SK-N-SH treated with all-trans-retinoic acid at 6 μM for 48 hours (cell line): ENCODE measurements around the gene TMEM106A.

Experiments used
- ATAC-seq: fragments of 200-7000 bp; cut with Tn5 transposase; 3 replicates; pipeline ENCODE4 v1.9.1; 2020; ENCODE audit warnings: mild to moderate bottlenecking, moderate library complexity
- BACH2 ChIP-seq: fragments of 250-450 bp; sonication (Bioruptor Pico); IDR thresholded peaks from 2 replicates; pipeline ENCODE4 v1.9.0; 2021; ENCODE audit warnings: mild to moderate bottlenecking, borderline replicate concordance
- CSDC2 ChIP-seq: fragments of 250-450 bp; sonication (Bioruptor Pico); IDR thresholded peaks from 2 replicates; pipeline ENCODE4 v1.5.0; 2020; ENCODE audit warnings: mild to moderate bottlenecking, moderate library complexity
- ESRRG ChIP-seq: fragments of 250-450 bp; sonication (Bioruptor Pico); IDR thresholded peaks from 2 replicates; pipeline ENCODE4 v1.6.1; 2021; ENCODE audit warnings: mild to moderate bottlenecking
- GLIS3 ChIP-seq: fragments of 250-450 bp; sonication (Bioruptor Pico); IDR thresholded peaks from 2 replicates; pipeline ENCODE4 v1.5.0; 2020; ENCODE audit warnings: mild to moderate bottlenecking, moderate library complexity
- ISL1 ChIP-seq: fragments of 250-450 bp; sonication (Bioruptor Pico); IDR thresholded peaks from 2 replicates; pipeline ENCODE4 v2.1.2; 2022; ENCODE audit warnings: mild to moderate bottlenecking, moderate library complexity
- OSR1 ChIP-seq: fragments of 250-450 bp; sonication (Bioruptor Pico); IDR thresholded peaks from 2 replicates; pipeline ENCODE4 v1.8.0; 2022; ENCODE audit warnings: moderate library complexity, mild to moderate bottlenecking, inconsistent platforms
- PATZ1 ChIP-seq: fragments of 250-450 bp; sonication (Bioruptor Pico); IDR thresholded peaks from 2 replicates; pipeline ENCODE4 v1.8.0; 2020; ENCODE audit warnings: mild to moderate bottlenecking, moderate library complexity, borderline replicate concordance
- PPARA ChIP-seq: fragments of 250-450 bp; sonication (Bioruptor Pico); IDR thresholded peaks from 2 replicates; pipeline ENCODE4 v1.5.0; 2020; ENCODE audit warnings: mild to moderate bottlenecking, borderline replicate concordance
- RARB ChIP-seq: fragments of 250-450 bp; sonication (Bioruptor Pico); IDR thresholded peaks from 2 replicates; pipeline ENCODE4 v1.8.0; 2021; ENCODE audit warnings: mild to moderate bottlenecking, moderate library complexity
- SNAI2 ChIP-seq: fragments of 250-450 bp; sonication (Bioruptor Pico); IDR thresholded peaks from 2 replicates; pipeline ENCODE4 v1.5.0; 2020; ENCODE audit warnings: mild to moderate bottlenecking, moderate library complexity
- TCF4 ChIP-seq: fragments of 250-450 bp; sonication (Bioruptor Pico); IDR thresholded peaks from 2 replicates; pipeline ENCODE4 v1.8.0; 2021; ENCODE audit warnings: mild to moderate bottlenecking, moderate library complexity, borderline replicate concordance
- TOX ChIP-seq: fragments of 250-450 bp; sonication (Bioruptor Pico); IDR thresholded peaks from 2 replicates; pipeline ENCODE4 v1.8.0; 2021; ENCODE audit warnings: mild to moderate bottlenecking, moderate library complexity, borderline replicate concordance
- ZFP3 ChIP-seq: fragments of 250-450 bp; sonication (Bioruptor Pico); IDR thresholded peaks from 2 replicates; pipeline ENCODE4 v1.5.0; 2020; ENCODE audit warnings: mild to moderate bottlenecking, moderate library complexity
- ZFP30 ChIP-seq: fragments of 450-650 bp; formaldehyde crosslinking; IDR thresholded peaks from 2 replicates; pipeline ENCODE4 v1.5.0; 2022; ENCODE audit warnings: mild to moderate bottlenecking, moderate library complexity
- ZNF565 ChIP-seq: fragments of 450-650 bp; formaldehyde crosslinking; conservative IDR thresholded peaks from 2 replicates; pipeline ENCODE4 v1.5.0; 2020; ENCODE audit warnings: low read depth, mild to moderate bottlenecking, moderate library complexity
- ZNF70 ChIP-seq: fragments of 450-650 bp; formaldehyde crosslinking; IDR thresholded peaks from 2 replicates; pipeline ENCODE4 v1.5.0; 2020; ENCODE audit warnings: mild to moderate bottlenecking, moderate library complexity
- ZNF8 ChIP-seq: fragments of 450-650 bp; formaldehyde crosslinking; IDR thresholded peaks from 2 replicates; pipeline ENCODE4 v1.5.0; 2020; ENCODE audit warnings: mild to moderate bottlenecking, moderate library complexity
- TF ChIP-seq, protein P1 (sequence below): fragments of 250-450 bp; sonication (Bioruptor Pico); IDR thresholded peaks from 2 replicates; pipeline ENCODE4 v1.5.1; 2020; ENCODE audit warnings: low read depth, mild to moderate bottlenecking, moderate library complexity
- TF ChIP-seq, protein P2 (sequence below): fragments of 250-450 bp; sonication (Bioruptor Pico); IDR thresholded peaks from 2 replicates; pipeline ENCODE4 v1.8.0; 2021; ENCODE audit warnings: low read depth, mild to moderate bottlenecking, moderate library complexity, borderline replicate concordance
- TF ChIP-seq, protein P3 (sequence below): fragments of 250-450 bp; sonication (Bioruptor Pico); IDR thresholded peaks from 2 replicates; pipeline ENCODE4 v1.5.1; 2021; ENCODE audit warnings: mild to moderate bottlenecking, moderate library complexity

Gene TMEM106A

GRCh38 chr17:43211123-43211479, 574 bp upstream of the TMEM106A start:
- ATAC-seq: no peak
- TF ChIP-seq TOX (no peak), TCF4 (CRISPR knock-in tag) (no peak), GLIS3 (no peak)

- TF ChIP-seq ZNF8 (CRISPR knock-in tag) (no peak), TCF4 (CRISPR knock-in tag) (no peak), ESRRG (CRISPR knock-in tag) (no peak), TOX (no peak), PATZ1 (no peak)
- ATAC-seq: no peak
Observed at GRCh38 chr17:43212641-43213490, 1.2 kb downstream of the TMEM106A start.

DNA sequence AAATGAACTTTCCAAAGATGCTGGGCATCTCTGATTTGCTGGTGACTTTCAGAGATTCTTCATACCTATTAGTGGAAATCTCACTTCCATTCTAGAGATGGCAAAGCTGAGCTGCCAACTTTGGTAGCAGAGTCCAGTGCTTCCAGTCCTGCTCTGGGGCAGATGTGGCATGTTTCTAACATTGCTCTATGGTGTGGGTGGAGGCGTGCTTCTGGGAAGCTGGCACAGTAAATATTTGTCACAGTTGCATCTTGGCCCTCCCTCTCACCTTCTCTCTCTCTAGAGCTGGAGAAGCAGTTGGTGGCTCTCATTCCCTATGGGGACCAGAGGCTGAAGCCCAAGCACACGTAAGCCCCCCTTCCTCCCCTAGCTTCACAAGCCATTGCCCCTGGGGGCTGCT, 1.9 kb downstream of the TMEM106A start:
- no peak for ATAC-seq
- no peak for TF ChIP-seq ZFP3
- TF ChIP-seq, protein P1, sequence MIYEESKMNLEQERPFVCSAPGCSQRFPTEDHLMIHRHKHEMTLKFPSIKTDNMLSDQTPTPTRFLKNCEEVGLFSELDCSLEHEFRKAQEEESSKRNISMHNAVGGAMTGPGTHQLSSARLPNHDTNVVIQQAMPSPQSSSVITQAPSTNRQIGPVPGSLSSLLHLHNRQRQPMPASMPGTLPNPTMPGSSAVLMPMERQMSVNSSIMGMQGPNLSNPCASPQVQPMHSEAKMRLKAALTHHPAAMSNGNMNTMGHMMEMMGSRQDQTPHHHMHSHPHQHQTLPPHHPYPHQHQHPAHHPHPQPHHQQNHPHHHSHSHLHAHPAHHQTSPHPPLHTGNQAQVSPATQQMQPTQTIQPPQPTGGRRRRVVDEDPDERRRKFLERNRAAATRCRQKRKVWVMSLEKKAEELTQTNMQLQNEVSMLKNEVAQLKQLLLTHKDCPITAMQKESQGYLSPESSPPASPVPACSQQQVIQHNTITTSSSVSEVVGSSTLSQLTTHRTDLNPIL (CRISPR knock-in tag): no peak
- no peak for TF ChIP-seq ISL1 (CRISPR knock-in tag)
- TF ChIP-seq GLIS3: no peak
- no peak for TF ChIP-seq ZNF8 (CRISPR knock-in tag)
- TF ChIP-seq TCF4 (CRISPR knock-in tag): no peak
- no peak for TF ChIP-seq ESRRG (CRISPR knock-in tag)
- no peak for TF ChIP-seq PPARA
- TF ChIP-seq TOX: no peak
- TF ChIP-seq PATZ1: no peak

- no peak for TF ChIP-seq BACH2 (CRISPR knock-in tag)
- TF ChIP-seq, protein P2, sequence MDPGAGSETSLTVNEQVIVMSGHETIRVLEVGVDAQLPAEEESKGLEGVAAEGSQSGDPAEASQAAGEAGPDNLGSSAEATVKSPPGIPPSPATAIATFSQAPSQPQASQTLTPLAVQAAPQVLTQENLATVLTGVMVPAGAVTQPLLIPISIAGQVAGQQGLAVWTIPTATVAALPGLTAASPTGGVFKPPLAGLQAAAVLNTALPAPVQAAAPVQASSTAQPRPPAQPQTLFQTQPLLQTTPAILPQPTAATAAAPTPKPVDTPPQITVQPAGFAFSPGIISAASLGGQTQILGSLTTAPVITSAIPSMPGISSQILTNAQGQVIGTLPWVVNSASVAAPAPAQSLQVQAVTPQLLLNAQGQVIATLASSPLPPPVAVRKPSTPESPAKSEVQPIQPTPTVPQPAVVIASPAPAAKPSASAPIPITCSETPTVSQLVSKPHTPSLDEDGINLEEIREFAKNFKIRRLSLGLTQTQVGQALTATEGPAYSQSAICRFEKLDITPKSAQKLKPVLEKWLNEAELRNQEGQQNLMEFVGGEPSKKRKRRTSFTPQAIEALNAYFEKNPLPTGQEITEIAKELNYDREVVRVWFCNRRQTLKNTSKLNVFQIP (CRISPR knock-in tag): no peak
- TF ChIP-seq ZFP30: no peak
- no peak for TF ChIP-seq TCF4 (CRISPR knock-in tag)
- TF ChIP-seq SNAI2: no peak
- no peak for TF ChIP-seq PATZ1
- no peak for TF ChIP-seq ZNF565 (CRISPR knock-in tag)
- TF ChIP-seq, protein P3, sequence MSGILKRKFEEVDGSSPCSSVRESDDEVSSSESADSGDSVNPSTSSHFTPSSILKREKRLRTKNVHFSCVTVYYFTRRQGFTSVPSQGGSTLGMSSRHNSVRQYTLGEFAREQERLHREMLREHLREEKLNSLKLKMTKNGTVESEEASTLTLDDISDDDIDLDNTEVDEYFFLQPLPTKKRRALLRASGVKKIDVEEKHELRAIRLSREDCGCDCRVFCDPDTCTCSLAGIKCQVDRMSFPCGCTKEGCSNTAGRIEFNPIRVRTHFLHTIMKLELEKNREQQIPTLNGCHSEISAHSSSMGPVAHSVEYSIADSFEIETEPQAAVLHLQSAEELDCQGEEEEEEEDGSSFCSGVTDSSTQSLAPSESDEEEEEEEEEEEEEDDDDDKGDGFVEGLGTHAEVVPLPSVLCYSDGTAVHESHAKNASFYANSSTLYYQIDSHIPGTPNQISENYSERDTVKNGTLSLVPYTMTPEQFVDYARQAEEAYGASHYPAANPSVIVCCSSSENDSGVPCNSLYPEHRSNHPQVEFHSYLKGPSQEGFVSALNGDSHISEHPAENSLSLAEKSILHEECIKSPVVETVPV: no peak
- TF ChIP-seq, protein P1 (CRISPR knock-in tag): no peak
- no peak for TF ChIP-seq ISL1 (CRISPR knock-in tag)
- no peak for TF ChIP-seq GLIS3
- no peak for TF ChIP-seq OSR1 (CRISPR knock-in tag)
- no peak for TF ChIP-seq CSDC2 (CRISPR knock-in tag)
- TF ChIP-seq ESRRG (CRISPR knock-in tag): no peak
- no peak for TF ChIP-seq ZNF70 (CRISPR knock-in tag)
- no peak for TF ChIP-seq ZFP3
- no peak for TF ChIP-seq ZNF8 (CRISPR knock-in tag)
- TF ChIP-seq RARB (CRISPR knock-in tag): no peak
- no peak for TF ChIP-seq PPARA
- TF ChIP-seq, all 23 proteins: peak for 0
- ATAC-seq: no peak
Observed at GRCh38 chr17:43215341-43215740, 3.7 kb downstream of the TMEM106A start.
